ENCODE results near the gene RPTOR.

Gene RPTOR

DNA sequence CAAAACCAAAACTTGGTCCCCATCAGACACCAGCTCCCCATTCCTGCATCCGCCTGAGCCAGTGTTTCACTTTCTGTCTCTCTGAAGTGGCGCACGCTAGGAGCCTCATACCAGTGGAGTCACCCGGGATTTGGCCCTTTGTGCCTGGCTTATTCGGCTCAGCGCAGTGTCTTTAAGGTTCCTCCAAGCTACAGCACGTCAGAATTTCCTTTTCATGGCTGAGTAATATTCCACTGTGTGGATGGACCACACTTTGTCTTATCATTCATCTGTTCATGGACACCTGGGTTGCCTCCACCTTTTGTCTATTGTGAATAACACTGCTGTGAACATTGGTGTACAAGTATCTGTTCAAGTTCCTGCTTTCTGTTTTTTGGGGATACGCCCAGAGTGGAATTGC lies 401.8 kb downstream of the RPTOR start:
- in situ Hi-C loops (cut with HindIII; ENCODE audit: low sequenced_read_pairs) = no loop called here
- no peak for DNase-seq (ENCODE audit: low read depth)
- H3K4me3 ChIP-seq (ENCODE audit: low read depth, low read length) = no peak overlapping the region
- TF ChIP-seq CTCF (IDR thresholded peaks at IDR 0.05; ENCODE audit: low read depth, low read length, missing control alignments) = no peak

GRCh38 chr17:80947200-80947940 lies 402.7 kb downstream of the RPTOR start:
- TF ChIP-seq CTCF (IDR thresholded peaks at IDR 0.05; ENCODE audit: low read depth, low read length, missing control alignments) = no peak
- H3K4me3 ChIP-seq (ENCODE audit: low read depth, low read length) = no peak overlapping the region
- in situ Hi-C loops (cut with HindIII; ENCODE audit: low sequenced_read_pairs) = no loop called here
- DNase-seq (ENCODE audit: low read depth) = no peak

- in situ Hi-C loops (cut with HindIII; ENCODE audit: low sequenced_read_pairs) = no loop called here
- no peak for DNase-seq (ENCODE audit: low read depth)
- no peak overlapping the region for H3K4me3 ChIP-seq (ENCODE audit: low read depth, low read length)
- TF ChIP-seq CTCF (IDR thresholded peaks at IDR 0.05; ENCODE audit: low read depth, low read length, missing control alignments) = no peak
Measured at GRCh38 chr17:80948019-80948975, 403.7 kb downstream of the RPTOR start.

DNA sequence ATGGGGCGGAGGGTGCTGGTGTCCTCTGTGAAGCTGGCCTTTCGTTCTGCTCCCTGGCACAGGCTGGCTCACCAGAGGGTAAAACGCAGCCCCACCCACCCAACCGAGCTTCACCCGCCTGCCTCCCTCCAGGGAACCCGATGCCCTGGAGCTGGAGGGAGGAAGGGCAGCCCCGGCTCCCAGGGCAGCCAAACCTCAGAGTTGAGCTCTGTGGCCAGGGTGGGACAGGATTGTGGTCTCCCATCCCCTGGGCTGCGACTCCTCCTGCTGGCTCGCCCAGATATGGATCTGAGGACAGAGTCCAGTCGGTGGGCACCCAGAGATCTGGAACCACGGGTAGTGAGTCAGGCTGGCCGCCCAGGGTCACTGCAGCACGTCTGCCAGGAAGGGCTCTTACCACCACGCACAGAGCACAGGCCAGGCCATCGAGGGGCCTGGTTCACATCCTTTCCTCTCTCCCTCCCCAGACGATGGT lies 404.4 kb downstream of the RPTOR start:
- TF ChIP-seq CTCF (IDR thresholded peaks at IDR 0.05; ENCODE audit: low read depth, low read length, missing control alignments) = no peak
- no peak overlapping the region for H3K4me3 ChIP-seq (ENCODE audit: low read depth, low read length)
- DNase-seq (ENCODE audit: low read depth) = no peak
- in situ Hi-C loops (cut with HindIII; ENCODE audit: low sequenced_read_pairs) = no loop called here

GRCh38 chr17:80949451-80950421 lies 405.1 kb downstream of the RPTOR start:
- no peak for DNase-seq (ENCODE audit: low read depth)
- TF ChIP-seq CTCF (IDR thresholded peaks at IDR 0.05; ENCODE audit: low read depth, low read length, missing control alignments) = no peak
- no peak overlapping the region for H3K4me3 ChIP-seq (ENCODE audit: low read depth, low read length)
- in situ Hi-C loops (cut with HindIII; ENCODE audit: low sequenced_read_pairs) = loop anchor here (25.0 kb wide), 1 partner anchor 512 kb away; no protein-coding TSS in a partner anchor
